GM18502 (cell line): Measurements from ENCODE around the gene PPP4R2.

ENCODE experiments used
- ATAC-seq: cut with Tn5 transposase; IDR thresholded peaks from one replicate; pipeline ENCODE4 v1.9.1; 2021; ENCODE audit warnings: mild to moderate bottlenecking; ENCODE audit not compliant: unreplicated experiment, poor library complexity

Gene PPP4R2, protein sequence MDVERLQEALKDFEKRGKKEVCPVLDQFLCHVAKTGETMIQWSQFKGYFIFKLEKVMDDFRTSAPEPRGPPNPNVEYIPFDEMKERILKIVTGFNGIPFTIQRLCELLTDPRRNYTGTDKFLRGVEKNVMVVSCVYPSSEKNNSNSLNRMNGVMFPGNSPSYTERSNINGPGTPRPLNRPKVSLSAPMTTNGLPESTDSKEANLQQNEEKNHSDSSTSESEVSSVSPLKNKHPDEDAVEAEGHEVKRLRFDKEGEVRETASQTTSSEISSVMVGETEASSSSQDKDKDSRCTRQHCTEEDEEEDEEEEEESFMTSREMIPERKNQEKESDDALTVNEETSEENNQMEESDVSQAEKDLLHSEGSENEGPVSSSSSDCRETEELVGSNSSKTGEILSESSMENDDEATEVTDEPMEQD

DNA sequence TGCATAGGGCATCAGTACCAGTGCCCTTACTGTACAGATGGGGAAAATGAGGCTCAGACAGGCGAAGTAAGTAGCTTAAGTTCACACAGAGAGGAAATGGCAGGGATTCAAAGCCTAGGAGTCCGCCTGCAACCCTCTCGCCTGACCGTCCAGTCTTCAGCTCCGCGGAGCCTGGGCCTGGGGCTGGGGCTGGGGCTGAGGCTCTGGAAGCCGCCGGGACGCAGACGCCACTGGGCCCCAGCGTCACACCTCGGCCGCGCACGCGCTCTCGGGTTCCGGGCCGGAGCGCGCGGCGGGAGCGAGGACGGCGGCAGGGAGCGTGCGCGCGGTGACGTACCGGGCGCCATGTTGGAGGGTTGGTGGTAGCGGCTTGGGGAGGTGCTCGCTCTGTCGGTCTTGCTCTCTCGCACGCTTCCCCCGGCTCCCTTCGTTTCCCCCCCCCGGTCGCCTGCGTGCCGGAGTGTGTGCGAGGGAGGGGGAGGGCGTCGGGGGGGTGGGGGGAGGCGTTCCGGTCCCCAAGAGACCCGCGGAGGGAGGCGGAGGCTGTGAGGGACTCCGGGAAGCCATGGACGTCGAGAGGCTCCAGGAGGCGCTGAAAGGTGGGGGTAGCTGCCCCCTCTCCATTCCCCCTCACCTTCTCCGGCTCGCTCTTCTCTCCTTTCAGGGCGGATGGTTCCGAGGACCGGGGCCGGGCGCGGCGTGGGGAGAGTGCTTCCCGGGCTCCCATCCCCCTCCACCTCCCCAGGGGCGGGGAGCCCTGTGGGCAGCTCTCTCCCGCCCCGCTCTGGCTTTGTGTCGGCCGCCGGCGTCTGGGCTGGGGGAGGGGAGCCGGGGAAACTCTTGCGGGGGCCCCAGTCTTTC, at the start of gene PPP4R2:
PPP4R2 (plus strand) TSS at position 339 of the 861 bp plus-strand sequence; CDS start at position 566, 227 bp downstream.
- peak; percentile 86 for ATAC-seq

DNA sequence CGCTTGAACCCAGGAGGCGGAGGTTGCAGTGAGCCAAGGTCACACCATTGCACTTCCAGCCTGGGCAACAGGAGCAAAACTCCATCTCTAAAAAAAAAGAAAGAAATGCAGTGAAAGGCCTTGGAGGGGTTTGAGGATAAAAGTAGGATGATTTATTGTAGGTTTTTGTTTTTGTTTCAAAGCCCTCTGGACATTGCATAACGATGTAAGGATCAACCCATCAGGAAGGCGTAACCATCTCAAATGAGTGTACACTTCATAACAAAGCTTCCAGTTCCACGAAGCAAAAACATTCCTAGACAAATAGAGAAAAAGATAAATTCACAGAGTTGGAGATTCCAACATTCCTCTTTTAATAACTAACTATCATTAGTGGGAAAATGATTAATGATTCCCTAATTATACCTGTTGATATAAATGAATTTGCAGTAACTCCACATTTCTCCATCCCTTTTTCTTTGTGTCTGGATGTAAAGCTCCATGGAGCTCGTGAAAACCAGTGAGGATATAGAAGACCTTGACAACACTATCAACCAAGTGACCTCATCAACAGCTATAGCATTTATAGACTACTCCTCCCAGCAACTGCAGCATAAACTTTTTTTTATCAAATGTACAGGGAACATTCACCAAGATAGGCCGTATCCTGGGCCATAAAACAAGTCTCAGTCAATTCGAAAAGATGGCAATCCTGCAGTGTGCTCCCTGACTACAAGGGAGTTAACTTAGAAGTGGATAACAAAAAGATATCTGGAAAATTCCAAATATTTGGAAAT, 48.7 kb upstream of the PPP4R2 start:
- ATAC-seq = no peak

DNA sequence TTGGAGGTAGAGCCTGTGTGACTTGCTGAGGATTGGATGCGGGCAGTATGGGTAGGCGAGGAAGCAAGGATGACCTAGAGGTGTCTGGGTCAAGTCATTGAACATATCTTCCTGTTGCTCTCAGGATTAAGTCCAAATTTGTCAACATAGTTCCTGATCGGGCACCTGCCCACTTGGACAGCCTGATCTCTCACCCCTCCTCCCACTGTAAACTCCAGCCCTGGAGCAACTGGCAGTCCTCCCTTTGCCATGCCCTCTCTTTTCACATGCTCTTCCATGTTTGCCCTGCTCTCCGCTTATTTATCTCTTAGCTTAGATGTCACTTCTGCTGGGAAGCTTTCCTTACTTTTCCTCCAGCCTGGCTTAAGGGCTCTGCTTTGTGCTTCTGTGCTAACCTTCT, 47.6 kb upstream of the PPP4R2 start:
- no peak for ATAC-seq

DNA sequence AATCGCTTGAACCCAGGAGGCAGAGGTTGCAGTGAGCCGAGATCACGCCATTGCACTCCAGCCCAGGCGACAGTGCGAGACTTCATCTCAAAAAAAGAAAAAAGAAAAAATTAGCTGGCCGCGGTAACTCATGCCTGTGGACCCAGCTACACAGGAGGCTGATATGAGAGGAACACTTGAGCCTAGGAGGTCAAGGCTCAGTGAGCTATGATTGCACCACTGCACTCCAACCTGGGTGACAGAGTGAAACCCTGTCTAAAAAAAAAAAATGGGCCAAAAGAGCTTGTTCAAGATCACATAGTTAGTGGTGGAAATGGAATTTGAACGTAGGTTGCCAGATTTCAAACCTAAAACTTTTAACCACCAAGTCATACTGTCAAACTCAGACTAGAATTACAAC, 46.2 kb upstream of the PPP4R2 start:
- ATAC-seq = no peak

DNA sequence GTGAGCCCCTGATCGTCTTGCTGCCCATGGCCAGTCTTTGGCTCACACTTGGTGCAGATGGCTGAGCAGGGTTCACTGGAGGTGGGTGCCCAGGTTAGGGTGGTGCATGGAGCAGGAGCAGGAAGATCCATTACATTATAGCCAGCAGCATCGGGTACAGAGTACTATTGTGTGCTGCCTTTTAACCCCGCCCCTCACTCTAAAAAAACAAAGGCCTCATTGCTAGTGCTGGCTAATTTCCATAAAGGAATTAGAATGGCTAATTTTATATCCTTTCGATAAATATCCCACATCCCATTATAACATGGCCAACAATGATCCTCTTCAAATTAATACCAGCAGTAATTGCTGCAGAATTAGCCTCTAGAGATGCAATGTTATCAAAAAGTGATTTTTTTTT, 45.8 kb upstream of the PPP4R2 start:
- ATAC-seq = no peak

DNA sequence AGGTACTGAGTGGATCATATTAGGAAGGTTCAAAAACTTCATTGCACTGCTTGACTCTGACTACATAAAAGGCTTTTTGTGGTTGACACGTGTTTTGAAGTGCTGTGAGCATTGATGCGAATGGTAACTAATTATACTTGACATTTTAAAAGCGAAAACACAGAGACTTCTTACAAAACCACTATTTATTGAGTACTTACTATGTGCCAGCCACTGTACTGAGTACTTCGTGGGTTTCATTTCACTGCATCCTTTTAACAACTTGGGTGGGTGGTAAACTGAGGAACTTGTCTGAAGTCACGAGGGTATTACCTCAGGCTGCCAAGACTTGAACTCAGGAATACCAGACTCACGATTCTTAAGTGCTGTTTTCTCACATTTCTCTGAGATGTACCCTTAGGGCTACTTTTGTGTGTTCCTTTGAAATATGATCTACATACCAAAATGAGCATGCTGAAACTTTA, 45.3 kb upstream of the PPP4R2 start:
- peak; percentile 50 for ATAC-seq

DNA sequence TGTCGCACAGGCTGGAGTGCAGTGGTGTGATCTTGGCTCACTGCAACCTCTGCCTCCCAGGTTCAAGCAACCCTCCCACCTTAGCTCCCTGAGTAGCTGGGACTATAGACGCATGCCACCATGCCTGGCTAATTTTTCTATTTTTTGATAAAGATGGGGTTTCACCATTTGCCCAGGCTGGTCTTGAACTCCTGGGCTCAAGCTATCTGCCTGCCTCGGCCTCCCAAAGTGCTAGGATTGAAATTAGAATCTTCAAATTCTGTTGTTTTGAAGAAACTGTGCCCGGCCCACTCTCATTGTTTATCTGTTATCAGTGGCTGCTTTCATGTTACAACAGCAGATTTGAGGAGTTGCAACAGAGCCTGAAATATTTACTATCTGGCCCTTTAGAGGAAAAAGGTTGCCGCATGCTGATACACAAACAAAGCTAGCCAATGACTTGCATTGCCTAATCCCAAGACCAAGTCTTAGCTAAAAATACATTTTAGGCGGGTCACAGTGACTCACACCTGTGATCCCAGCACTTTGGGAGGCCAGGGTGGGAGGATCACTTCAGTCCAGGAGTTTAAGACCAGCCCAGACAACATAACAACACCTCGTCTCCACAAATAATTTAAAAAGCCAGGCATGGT, 43.2 kb upstream of the PPP4R2 start:
- ATAC-seq = no peak

DNA sequence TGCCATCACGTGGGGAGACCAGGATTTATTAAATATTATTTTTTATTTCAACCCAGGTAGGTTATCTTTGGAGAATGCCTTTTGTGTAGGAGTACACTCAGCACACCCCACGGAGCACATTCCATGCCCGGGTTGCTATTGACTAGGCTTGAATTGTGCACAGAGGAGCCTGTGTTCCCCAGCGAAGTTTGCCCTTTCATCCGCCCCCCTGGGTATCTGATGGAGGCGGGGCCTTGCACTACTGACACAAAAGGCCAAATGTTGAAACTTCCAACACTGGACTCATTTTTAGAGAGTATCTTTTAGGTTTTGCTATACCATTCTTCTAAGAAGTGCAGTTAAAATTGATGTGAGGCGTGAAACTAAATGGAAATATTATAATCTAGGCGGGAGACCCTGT, 39.3 kb upstream of the PPP4R2 start:
- ATAC-seq = no peak

DNA sequence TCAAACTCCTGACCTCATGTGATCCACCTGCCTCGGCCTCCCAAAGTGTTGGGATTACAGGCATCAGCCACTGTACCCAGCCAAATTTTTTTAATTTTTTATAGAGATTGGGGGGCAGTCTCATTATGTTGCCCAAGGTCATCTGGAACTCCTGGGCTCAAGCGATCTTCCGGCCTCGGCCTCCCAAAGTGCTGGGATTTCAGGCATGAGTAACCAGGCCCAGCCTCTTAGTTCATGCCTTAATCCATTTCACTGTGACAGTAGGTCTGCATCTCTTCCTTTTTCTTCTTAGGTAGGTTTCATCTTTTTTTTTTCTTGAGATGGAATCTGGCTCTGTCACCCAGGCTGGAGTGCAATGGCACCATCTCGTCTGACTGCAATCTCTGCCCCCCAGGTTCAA, 37.3 kb upstream of the PPP4R2 start:
- no peak for ATAC-seq

DNA sequence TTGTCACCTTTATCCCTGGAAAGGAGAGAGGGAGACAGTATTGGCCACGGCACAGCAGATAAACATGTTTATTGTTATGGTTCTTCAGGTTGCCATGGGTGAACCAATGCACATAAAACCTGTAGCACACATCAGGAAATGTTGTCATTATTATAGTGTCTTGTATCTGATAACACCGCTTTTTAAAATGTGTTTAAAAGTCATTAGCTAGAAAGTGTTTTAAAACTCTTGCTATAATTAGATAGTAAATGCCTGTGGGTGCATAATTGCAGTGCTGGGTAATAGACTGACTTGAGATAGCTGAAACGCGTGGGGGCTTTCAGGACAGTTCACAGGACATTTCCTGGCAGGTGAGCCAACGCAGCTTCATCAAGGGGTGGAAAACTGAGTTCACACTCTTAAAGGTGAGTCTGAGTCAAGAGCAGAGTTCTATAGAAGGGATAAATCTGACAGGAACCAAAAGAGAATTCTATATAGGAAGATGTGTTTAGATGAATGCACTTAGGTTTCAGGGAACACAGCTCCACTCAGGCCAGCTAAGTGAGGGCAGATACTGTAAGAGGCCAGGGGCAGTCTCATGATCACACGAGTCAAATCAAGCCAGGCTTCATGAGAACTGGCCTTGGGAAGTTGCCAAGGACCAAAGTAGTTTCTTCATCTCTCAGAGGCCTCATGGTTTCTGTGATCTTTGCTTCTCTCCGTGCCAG, 35.6 kb upstream of the PPP4R2 start:
- no peak for ATAC-seq

DNA sequence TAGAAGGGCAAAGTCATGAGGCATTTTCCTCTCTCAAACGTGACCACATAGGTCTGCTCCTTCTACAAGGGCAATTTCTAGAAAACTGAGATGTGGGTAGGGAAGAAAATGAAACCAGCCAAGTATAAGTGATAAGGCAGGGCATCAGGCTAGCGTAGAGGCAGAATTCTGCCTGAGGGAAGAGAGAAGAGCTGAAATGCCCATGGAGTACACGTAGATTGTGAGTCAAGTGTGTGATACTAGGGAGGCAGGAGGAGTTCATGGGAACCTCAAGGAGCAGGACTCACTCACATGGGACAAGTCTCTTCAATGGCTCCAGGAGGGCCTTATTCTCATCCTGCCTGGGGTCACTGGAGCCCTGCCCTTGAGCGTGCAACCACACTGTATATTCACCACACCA, 34.9 kb upstream of the PPP4R2 start:
- ATAC-seq = no peak

DNA sequence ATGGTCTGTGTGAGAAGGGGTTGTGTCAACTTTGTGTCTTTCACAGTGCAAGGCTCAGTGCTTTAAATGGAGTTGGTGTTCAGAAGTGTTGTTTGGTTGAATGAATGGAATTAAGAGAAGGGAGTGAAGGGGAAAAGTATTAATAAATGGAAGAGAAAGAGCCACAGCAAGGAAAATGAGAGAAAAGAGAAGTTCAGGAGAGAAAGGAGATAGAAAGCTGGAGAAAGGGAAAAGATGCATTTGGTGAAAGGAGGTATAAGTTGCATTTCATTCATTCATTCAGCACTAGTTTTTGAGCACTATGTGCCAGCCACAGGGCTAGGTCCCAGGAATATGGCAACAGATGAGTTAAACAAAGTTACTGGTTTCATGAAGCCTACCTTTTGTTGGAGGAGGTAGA, 34.3 kb upstream of the PPP4R2 start:
- no peak for ATAC-seq

DNA sequence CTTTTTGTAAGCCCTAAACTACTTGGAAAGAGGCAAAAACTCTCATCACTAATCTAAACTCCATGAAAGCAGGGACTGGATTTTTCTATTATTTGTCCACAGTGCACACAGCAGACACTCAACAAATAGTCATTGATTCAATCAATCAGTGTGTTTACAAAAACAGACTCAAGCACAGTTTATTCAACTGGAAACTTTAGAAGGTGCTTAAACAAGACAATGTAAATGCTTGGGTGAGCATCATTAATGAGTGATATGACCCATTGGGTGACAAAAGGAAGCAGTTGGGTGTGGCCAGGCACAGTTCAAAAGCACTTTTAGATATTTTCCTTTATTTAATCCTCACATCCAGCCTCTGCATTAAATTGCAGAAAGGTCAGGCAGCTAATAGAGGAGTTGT, 32.0 kb upstream of the PPP4R2 start:
- ATAC-seq = no peak

DNA sequence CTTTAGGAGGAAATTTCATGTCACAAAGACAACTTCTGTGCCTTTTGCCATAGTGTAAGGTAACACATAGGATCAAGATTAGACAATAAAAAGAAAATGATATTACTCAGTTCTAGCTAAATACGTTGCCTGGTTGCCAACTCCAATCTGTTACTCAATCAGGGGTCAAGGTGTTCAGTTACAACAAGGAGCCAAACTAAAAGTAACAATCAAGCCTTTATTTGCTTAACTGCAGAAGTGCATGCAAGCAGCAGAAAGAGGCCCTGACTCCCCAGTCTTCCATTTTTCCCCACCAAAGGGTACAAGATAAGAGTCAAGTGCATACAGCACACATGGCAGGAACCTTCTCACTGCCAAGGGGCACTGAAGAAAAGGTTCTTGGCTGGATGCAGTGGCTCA, 28.3 kb upstream of the PPP4R2 start:
- no peak for ATAC-seq

DNA sequence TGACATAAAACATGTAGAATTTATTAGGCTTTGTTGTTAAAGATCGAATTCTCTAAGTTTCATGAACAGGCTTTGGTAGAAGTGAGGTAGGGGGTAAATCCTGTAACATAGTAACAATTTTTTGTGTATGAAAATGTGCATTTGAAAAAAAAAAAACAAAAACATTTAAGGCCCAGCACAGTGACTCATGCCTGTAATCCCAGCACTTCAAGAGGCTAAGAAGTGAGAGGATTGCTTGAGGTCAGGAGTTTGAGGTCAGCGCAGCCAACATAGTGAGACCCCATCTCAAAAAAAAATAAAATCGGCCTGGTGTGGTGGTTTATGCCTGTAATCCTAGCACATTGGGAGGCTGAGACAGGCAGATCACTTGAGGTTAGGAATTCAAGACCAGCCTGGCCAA, 26.8 kb upstream of the PPP4R2 start:
- ATAC-seq = no peak

DNA sequence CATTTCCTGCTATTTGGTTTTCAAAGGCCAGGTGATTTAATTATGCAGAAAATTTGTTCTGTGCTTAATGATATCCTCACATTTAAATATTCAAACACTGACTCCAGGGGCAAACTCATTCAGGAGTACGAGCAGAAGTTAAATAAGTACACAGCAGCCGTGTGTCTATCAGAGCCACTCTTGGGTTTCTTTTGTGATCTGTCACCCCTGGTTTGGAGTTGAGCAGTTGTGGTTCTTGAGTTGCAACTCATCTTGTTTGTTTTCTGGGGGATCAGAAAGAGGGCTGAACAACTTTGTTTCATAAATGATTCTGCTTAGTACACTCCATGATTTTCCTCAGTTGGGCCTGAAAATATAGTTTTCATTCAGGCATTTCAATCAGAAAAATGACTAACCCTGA, 25.7 kb upstream of the PPP4R2 start:
- ATAC-seq = no peak

DNA sequence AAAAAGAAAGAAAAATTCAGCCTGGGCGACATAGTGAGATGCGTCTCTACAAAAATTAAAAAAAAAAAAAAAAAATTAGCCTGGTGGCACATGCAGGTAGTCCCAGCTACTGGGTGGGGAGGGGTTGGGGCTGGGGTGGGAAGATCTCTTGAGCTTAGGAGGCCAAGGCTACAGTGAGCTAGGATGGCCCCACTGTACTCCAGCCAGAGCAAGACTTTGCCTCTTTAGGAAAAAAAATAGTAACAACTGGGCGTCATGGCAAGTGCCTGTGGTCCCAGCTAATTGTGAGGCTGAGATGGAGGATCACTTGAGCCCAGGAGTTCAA, 23.9 kb upstream of the PPP4R2 start:
- no peak for ATAC-seq

DNA sequence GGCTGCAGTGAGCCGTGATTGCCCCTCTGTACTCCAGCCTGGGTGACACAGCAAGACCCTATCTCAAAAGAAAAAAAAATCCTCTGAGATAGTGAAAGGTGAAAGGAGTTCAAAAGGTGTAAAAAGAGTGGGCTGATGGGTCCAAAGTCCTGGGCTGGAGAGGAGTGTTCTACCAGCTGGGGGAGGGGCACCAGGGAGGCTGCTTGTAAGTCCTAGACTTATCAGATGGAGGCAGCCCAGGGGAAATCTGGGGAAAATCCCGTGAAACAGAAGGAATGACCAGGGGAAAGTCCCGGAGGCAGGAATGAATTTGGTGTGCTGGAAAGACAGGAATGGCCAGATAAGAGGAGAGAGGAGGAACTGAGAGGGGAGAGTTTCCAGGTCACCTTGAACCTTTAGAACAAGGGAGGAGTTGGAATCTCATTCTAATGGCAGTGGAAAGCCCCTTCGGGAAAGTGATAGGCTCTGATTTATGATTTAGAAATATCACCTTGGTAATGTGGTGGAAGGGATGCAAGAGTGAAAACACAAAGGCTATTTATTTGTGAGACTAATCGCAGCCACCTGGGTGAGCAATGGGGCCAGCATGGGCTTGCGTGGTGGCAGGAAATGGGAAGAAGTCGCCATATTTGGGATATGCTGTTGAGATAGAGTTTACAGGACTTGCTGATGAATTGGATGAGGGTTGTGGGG, 23.4 kb upstream of the PPP4R2 start:
- no peak for ATAC-seq

DNA sequence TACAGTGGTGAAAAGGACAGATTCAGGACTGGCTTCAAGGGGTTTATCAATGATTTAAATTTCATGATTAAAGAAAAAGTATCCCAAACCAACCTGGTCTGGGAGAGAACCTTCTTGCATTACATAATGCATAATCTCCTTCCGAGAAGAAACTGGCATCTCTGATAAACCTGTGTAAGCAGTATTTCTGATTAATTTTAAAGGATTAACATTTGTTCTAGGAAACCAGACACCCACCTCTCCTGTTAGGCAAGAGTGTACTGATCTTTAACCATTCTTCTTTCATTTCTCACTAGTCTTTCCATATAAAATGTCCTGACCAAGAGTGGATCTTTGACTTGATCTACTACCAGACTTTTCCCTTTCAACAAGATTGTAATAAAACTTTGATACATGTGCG, 22.8 kb upstream of the PPP4R2 start:
- ATAC-seq = no peak
